ENCODE data around the gene AXIN1. TPM values are rescaled to one million over a fixed set of nuclear protein-coding genes. Genes with fewer than 3 reads are reported as not detected.
"Not testable (repeated sequence)": the region's sequence is repeated elsewhere in the genome, so short reads cannot be mapped to it uniquely, and the experiment has no call there.

AXIN1 gene
- total and polyA plus RNA-seq, 2 of the 8 experiments (the other 6 are each of a cell fraction or from before 2014, with no cell fraction given), result 12.5 to 41.9 TPM

- H4K8ac ChIP-seq (ENCODE audit: extremely low read depth, insufficient read depth, low read length); H3K9me3 ChIP-seq (ENCODE audit: insufficient read depth in 2 of 2, low read depth in 1 of 2, low read length in 1 of 2); H3K23me2 ChIP-seq (ENCODE audit: low read depth, low read length); H3K18ac ChIP-seq (ENCODE audit: extremely low read depth, low read length); H2AK5ac ChIP-seq (ENCODE audit: low read depth, low read length); H3K23ac ChIP-seq (ENCODE audit: insufficient read length); H3K9ac ChIP-seq (replicated peaks in 1 of 4; ENCODE audit: extremely low read depth in 1 of 4, low read depth in 3 of 4, low read length in 3 of 4); H3K4me3 ChIP-seq (ENCODE audit: extremely low read depth in 1 of 4, insufficient read depth in 2 of 4, low read depth in 3 of 4, low read length in 4 of 4); H3K14ac ChIP-seq (ENCODE audit: insufficient read length); H3K27ac ChIP-seq (ENCODE audit: low read depth, low read length); H2BK15ac ChIP-seq (ENCODE audit: low read length); H2AFZ ChIP-seq (ENCODE audit: low read length); DNase-seq (ENCODE audit: low read depth in 1 of 2, low spot score in 2 of 2); H2BK120ac ChIP-seq (replicated peaks; ENCODE audit: low read depth, low read length); H3K4me2 ChIP-seq (ENCODE audit: insufficient read depth in 1 of 2, low read depth in 2 of 2, low read length in 2 of 2); H2BK12ac ChIP-seq (ENCODE audit: low read depth, low read length); H2BK20ac ChIP-seq (ENCODE audit: low read length); H3K4me1 ChIP-seq (replicated peaks in 1 of 4; ENCODE audit: control insufficient read depth in 3 of 4, insufficient read depth in 4 of 4, low read length in 3 of 4); FAIRE-seq; H3K27me3 ChIP-seq (replicated peaks in 1 of 4; ENCODE audit: control insufficient read depth in 3 of 4, extremely low read depth in 1 of 4, insufficient read depth in 3 of 4, low read length in 3 of 4); H4K91ac ChIP-seq (replicated peaks; ENCODE audit: insufficient read length, low read length); H4K5ac ChIP-seq (ENCODE audit: insufficient read length, low read depth, low read length); H3K4ac ChIP-seq (replicated peaks; ENCODE audit: insufficient read length, low read depth, low read length); H3K56ac ChIP-seq (replicated peaks; ENCODE audit: insufficient read length, low read depth, low read length): not testable (repeated sequence)
- WGBS, 2 experiments (ENCODE audit: extremely low coverage in 1 of 2, insufficient coverage in 1 of 2, insufficient read length in 1 of 2, insufficient replicate concordance in 2 of 2, low coverage in 1 of 2, low lambda C conversion rate in 2 of 2, missing lambda C conversion rate in 1 of 2), result 99% methylated on average over 13 of the region's 13 CpGs; no CpG with 5 or more reads in 1 of the 2 experiments
- H3K36me3 ChIP-seq (ENCODE audit: control insufficient read depth in 2 of 4, insufficient read depth in 4 of 4, low read length in 3 of 4), result peaks cover 7 to 20% (median 10%) of the 10 kb centered on the region in 4 experiments; a peak in 6 of 8 replicates
- H4K20me1 ChIP-seq (replicated peaks in 1 of 2; ENCODE audit: control insufficient read depth in 1 of 2, insufficient read depth in 2 of 2, low read length in 2 of 2), result peaks cover 14 to 37% of the 10 kb centered on the region in 2 experiments
- 0 out of 2 replicates have a peak overlapping the region, but pooled peaks have one; percentile 9 for H2BK5ac ChIP-seq (ENCODE audit: low read depth, low read length)
- POLR2A ChIA-PET (ENCODE audit: partially characterized antibody), result interaction anchor here (1.0 kb wide), 1 partner anchor 107 kb away, joined by 3 read pairs; no protein-coding TSS in a partner anchor
- CTCF ChIA-PET (ENCODE audit: partially characterized antibody), result interaction anchor here (2.4 to 4.6 kb wide), 2 partner anchors 20 to 23 kb away, joined by 9 to 15 read pairs; no protein-coding TSS in a partner anchor
- H3K79me2 ChIP-seq (ENCODE audit: control insufficient read depth in 1 of 2, insufficient read depth in 2 of 2, low read length in 2 of 2), result peaks cover 26 to 84% of the 10 kb centered on the region in 2 experiments; a peak in 3 of 4 replicates
- peaks cover 29% of the 10 kb centered on the region for H3K79me1 ChIP-seq (ENCODE audit: low read depth, low read length)
Measured at GRCh38 chr16:341974-342336, 10.6 kb downstream of the AXIN1 start.
